NCI-H526 treated with DMSO at 0.1 percent for 48 hours (cell line): ENCODE results near the gene PLCXD1.
"Not testable (repeated sequence)": the region's sequence is repeated elsewhere in the genome, so short reads cannot be mapped to it uniquely, and the experiment has no call there.

Experiments
- DNase-seq: peaks from one replicate; lab custom pipeline; 2025; lab: John Stamatoyannopoulos, UW

PLCXD1 gene

GRCh38 chrX:264006-264405 lies 17.2 kb upstream of the PLCXD1 start:
- not testable (repeated sequence) for DNase-seq

- DNase-seq = no peak
Measured at GRCh38 chrX:264634-265455, 16.3 kb upstream of the PLCXD1 start.

DNA sequence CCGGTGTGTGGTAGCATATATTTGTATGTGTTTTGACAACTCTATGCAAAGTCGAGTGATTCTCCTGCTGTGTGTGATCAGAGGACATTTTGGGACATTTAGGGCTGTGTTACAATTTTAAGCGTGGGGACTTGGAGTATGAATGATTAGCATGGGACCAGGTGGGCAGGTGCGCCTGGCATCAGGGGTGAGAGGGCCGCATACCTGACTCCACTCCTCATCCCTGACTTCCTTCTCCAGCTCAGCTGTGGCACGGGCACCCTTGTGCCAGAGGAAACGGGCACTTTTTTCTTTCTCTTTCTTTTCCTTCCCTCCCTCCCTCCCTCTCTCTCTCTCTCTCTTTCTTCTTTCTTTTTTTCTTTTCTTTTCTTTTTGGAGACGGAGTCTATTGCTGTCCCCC lies 15.7 kb upstream of the PLCXD1 start:
- DNase-seq = no peak

DNA sequence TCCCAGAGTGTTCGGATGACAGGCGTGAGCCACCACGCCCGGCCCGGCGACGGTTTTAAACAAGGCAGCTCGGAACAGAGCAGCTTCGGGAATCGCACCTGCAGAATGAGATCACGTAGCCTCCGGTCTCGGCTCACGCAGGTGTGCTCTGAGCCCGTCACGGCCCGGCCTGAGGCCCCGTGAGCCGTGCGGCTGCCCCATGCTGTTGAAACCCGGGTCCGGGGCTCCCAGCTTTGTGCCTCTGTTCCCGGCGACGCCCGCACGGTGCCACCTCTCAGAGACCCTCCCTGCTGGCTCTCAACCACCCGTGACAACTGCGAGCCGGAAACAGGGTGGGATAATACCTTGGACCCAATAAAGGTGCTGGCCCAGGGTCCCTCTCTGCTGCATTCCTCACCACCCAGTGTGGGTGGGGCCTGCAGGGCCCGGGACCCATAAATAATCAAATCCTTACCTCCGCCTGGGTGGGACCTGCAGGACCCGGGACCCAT lies 13.4 kb upstream of the PLCXD1 start:
- DNase-seq = no peak

GRCh38 chrX:270848-271367 lies 10.3 kb upstream of the PLCXD1 start:
- no peak for DNase-seq

DNA sequence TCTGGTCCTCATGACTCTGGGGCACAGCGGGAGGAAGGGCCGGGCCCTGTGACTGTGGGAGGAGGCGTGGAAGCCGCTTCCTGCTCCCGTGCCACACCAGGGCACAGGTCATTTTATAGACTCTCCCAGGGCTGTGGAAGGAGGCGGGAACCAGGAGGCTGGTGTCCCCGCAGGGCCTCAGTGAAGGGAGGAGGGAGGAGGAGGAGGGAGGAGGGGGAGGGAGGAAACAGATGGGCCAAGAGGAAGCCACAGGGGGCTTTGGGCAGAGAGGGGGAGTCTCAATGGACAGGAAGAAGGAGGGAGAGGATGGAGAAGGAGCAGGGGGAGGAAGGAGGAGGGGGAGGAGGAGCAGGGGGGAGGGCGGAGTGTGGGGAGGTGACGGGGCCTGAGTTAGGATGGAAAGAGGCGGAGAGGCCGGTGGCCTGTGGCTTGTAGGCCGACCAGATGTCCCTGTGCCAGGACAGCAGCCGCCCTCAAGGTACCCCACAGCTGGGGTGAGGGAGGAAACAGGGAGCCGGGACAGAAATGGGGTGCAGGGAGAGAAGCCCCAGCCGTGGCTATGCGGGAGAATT lies 6.2 kb upstream of the PLCXD1 start:
- no peak for DNase-seq

GRCh38 chrX:275476-275966 lies 5.7 kb upstream of the PLCXD1 start:
- DNase-seq = no peak

DNA sequence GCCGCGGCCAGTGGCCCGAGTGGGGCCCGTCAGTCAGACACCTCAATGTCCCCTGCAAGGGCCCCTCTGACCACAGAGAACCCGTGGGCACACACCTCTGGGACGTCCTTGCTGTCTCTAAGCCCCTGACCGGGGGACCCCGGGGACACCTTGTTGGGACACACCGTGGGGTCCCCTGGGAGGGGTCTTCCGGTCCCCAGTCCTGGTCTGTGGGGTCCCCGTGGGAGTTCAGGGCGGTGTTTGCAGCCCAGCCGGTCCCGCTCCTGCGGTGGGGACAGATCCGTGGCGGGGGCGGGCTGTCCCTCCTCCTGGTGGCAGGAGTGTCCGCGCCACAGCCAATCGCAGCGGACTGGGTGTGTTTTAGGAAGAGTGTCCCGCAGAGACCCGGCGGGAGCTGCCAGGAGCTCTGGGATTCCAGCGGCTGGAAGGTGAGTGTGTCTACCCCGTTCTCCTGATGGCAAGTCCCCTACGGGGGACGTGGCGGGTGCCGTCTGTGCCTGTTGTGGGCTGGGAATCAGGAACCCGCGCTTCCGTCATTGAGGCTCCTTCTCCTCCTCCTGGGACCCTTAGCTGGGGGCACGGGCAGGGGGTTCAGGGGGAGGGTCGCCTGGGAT lies 5.1 kb upstream of the PLCXD1 start:
- DNase-seq = no peak

GRCh38 chrX:276581-277201 lies 4.5 kb upstream of the PLCXD1 start:
- DNase-seq = no peak

DNA sequence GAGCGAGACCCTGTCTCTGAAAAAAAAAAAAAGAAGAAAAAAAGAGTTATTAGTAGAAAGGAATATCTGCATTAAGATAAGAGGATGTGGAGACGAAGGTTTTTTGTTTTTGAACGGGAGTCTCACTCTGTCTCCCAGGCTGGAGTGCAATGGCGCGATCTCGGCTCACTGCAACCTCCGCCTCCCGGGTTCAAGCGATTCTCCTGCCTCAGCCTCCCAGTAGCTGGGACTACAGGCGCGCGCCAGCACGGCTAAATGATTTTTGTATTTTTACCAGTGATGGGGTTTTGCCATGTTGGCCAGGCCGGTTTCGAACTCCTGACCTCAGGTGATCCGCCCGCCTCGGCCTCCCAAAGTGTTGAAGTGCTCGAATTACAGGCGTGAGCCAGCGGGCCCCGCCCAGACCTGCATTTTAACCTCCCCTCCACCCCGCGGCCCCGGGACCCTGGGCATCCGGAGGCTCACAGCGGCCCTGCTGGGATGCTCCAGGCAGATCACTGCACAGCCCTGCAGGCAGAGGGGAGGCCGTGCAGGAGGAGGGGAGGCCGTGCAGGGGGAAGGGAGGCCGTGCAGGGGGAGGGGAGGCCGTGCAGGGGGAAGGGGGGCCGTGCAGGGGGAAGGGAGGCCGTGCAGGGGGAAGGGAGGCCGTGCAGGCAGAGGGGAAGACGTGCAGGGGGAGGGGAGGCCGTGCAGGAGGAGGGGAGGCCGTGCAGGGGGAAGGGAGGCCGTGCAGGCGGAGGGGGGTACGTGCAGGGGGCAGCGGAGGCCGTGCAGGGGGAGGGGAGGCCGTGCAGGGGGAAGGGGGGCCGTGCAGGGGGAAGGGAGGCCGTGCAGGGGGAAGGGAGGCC lies 1.2 kb upstream of the PLCXD1 start:
- not testable (repeated sequence) for DNase-seq

DNA sequence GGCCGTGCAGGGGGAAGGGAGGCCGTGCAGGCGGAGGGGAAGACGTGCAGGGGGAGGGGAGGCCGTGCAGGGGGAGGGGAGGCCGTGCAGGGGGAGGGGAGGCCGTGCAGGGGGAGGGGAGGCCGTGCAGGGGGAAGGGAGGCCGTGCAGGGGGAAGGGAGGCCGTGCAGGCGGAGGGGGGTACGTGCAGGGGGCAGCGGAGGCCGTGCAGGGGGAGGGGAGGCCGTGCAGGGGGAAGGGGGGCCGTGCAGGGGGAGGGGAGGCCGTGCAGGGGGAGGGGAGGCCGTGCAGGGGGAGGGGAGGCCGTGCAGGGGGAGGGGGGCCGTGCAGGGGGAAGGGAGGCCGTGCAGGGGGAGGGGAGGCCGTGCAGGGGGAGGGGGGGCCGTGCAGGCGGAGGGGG lies 459 bp upstream of the PLCXD1 start:
- not testable (repeated sequence) for DNase-seq

DNA sequence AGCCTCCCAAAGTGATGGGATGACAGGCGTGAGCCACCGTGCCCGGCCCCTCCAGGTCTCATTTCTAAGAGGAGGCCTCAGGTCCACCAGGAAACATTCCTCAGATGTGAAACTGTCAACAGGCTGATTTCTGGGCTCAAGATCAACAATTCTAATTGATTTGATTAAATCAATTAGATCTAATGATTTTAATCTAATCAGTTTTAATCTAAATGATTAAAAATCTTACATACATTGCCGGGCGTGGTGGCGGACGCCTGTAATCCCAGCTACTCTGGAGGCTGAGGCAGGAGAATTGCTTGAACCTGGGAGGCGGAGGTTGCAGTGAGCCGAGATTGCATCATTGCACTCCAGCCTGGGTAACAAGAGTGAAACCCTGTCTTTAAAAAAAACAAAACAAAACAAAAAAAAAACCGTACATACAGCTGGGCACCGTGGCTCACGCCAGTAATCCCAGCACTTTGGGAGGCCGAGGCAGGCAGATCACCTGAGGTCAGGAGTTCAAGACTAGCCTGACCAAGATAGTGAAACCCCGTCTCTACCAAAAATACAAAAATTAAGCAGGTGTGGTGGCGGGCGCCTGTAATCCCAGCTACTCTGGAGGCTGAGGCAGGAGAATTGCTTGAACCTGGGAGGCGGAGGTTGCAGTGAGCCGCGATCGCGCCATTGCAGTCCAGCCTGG lies 960 bp downstream of the PLCXD1 start:
- DNase-seq = not testable (repeated sequence)

DNA sequence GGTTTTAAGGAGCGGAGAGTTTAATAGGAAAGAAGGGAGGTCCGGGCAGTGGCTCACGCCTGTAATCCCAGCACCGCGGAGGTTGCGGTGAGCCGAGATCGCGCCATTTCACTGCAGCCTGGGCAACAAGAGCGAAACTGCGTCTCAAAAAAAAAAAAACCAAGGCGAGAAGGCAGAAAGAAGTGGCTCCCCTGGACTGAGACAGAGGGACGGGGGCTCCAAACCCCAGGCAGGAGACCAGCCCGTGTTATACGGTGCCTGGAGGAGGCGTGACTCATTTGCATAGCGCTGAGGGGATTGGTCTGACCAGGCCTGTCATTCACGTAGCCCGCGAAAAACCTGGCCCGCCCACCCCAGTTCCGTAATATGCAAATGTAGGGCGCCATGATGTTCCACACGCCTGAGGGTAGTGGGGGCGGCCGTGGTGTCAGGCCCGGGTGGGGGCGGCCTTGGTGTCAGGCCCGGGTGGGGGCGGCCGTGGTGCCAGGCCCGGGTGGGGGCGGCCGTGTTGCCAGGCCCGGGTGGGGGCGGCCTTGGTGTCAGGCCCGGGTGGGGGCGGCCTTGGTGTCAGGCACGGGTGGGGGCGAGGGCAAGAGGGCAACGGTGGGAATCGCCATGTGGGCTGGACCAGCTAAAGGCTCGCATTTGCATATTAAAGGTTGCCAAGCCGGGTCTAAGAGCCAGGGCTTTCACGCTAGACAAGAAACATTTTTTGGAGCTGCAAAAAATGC lies 2.1 kb downstream of the PLCXD1 start:
- DNase-seq = no peak

DNA sequence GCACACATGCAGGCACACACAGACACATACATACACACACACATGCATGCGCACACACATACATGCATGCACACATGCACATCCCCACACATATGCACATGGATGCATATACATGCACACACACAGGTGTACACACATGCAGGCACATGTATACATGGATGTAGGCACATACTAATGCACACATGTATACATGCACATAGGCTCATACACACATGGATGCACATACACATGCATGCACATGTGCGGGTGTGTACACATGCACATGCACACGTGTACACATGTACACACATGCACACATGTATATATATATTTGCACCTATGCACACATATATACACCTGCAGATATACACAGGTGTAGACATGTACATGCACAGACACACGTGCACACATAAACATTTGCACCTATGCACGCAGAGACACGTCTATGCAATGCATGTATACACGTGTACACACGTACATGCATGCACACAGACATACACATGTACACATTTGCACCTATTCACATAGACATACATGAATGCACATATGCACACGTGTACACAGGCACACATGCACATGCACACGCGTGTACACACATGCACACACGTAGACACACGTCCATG lies 4.0 kb downstream of the PLCXD1 start:
- no peak for DNase-seq

DNA sequence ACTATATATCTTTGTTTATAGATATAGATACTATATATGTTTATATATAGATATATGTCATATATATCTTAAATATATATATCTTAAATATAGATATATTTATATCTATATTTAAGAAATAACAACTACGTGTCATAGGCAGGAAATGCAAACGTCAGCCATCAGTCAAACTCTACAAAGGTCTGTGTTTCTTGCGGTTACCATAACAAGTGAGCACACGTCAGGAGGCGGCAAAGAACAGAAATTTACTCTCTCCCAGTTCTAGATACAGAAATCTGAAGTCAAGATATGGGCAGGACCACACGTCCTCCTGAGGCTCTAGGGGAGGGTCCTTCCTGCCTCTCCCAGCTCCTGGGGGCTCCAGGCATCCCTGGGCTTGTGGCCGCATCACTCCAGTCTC lies 6.5 kb downstream of the PLCXD1 start:
- DNase-seq = no peak

DNA sequence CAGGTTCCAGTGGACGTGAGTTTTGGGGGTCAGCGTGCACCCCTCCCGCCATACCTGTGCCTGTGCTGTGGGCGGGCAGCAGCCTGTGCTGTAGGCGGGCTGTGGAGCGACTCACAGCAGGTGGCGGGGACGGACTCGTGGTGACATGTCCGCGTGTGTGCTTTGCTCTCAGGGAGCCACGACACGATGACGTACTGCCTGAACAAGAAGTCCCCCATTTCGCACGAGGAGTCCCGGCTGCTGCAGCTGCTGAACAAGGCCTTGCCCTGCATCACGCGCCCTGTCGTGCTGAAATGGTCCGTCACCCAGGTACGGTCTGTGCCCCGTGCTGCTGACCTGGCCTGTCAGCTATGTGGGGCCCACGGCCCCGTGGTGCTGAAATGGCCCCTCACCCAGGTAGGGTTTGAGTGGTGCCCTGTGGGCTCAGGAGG lies 7.4 kb downstream of the PLCXD1 start:
- no peak for DNase-seq

GRCh38 chrX:290476-291166 lies 9.4 kb downstream of the PLCXD1 start:
- DNase-seq = no peak

DNA sequence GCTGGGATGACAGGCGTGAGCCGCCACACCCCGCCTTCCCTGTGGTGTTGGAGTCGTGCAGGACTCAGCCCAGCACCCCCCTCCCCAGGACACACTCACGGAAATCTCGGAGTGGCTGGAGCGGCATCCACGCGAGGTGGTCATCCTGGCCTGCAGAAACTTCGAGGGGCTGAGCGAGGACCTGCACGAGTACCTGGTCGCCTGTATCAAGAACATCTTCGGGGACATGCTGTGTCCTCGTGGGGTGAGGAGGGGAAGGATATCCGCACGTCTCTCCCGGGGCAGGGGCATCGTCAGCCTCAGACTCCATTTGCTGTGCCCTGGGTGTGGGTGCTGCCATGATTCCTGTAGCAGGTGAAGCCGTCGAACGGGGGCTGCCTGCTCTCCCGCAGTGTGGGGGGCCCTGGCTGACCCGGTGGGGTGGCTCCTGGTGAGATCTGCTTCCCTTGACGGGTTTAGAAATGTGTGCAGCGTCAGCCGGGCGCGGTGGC lies 10.3 kb downstream of the PLCXD1 start:
- DNase-seq = no peak
